MV-4-11 (cell line): ENCODE results near the gene NEURL2.

Experiments used
- DNase-seq: peaks from one replicate; lab custom pipeline; 2025; lab: John Stamatoyannopoulos, UW

NEURL2 gene

GRCh38 chr20:45873409-45874103, 17.5 kb downstream of the NEURL2 start:
- no peak for DNase-seq

DNA sequence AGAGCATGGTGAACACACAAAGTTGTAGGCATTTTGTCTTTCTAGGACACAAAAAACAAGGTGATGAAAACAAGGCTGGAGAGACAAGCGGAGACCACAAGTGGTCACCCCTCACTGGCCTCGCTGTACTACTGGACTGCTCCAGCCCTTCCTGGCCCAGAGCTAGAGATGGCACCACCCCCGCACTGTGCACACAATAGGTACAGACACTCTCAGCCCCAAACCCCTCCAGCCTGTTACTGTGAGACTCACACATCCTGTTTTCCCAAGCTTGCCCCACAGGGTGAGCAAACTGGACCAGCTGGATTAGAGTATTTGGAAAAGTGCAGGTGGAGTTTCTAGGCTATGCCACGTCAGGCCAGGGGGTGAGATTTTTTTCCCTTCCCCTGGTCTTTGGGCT, 18.4 kb downstream of the NEURL2 start:
- DNase-seq = no peak

DNA sequence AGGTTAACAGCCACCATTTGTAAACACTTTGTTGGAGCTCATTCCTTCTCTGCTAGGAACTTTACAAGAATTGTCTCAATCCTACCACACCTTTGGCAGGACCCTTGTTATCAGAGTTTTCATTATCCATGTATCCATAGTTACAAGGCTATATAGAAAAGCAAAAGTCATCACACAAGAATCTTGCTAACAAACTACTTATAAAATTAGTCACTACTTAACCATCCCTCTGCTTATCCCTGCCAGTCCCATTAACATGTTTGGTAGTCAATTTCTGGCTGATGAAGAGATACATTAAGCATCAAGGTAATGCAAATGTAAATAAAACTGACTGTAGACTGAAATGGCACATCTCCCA, 23.2 kb downstream of the NEURL2 start:
- DNase-seq = no peak

DNA sequence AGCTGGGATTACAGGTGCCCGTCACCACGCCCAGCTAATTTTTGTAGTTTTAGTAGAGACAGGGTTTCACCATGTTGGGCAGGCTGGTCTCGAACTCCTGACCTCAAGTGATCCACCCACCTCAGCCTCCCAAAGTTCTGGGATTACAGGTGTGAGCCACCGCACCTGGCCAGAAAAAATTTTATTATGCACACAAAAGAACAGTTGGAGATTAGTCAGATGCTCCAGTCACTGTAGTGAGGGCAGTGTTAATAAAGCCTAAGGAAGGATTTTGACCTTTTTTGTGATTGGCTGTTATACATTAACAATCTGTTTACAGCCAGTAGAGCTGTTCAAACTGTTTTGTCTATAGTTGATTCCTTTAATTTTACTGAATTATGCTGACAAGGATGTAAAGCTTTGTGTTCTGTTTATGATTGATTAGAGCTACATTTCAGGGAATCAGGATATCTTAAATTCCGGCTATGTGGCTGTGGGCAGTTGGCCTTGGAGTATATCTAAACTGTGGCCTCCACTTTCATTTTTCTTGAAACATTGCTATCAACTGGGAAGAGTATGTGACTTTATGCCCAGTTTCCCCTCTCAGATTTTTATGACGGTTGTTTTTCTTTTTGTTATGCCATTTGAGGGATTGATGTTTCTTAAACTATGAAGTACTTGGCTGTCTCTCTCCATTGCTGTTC, 23.7 kb downstream of the NEURL2 start:
- no peak for DNase-seq

DNA sequence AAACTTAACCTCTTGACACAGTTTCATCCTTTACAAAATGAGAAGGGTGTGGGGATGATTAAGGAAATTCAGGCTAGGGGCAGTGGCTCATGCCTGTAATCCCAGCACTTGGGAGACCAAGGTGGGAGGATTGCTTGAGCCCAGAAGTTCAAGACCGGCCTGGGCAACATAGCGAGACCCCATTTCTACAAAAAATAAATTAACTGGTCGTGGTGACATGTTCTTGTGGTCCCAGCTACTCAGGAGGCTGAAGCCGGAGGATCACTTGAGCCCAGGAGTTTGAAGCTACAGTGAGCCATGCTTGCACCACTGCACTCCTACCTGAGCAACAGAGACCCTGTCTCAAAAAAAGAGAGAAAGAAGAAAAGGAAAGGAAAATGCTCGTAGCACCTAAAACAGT, 24.6 kb downstream of the NEURL2 start:
- no peak for DNase-seq

GRCh38 chr20:45863543-45864470, 27.2 kb downstream of the NEURL2 start:
- DNase-seq = peak; percentile 6

GRCh38 chr20:45861221-45862075, 29.6 kb downstream of the NEURL2 start:
- no peak for DNase-seq

DNA sequence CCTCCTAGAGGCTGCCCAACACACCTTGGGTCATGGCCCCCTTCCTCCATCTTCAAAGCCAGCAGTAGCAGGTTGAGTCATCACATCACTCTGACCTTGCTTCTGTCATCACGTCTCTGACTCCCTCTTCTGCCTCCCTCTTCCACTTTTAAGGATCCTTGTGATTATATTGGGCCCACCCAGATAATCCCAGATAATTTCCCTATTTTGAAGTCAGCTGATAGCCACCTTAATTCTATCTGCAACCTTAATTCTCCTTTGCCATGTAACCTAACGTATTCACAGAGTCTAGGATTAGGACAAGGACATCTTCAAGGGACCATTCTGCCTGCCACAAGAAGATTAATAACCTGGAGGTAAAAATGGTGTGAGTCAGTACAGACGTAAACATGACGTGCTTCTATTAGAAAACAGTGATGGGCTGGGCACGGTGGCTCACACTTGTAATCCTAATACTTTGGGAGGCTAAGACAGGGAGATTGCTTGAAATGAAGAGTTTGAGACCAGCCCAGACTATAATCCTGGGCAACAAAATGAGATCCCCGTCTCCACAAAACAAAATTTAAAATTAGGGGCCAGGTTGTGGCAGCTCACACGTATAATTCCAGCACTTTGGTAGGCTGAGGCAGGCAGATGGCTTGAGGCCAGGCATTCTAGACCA, 30.3 kb downstream of the NEURL2 start:
- no peak for DNase-seq

GRCh38 chr20:45859916-45860315, 31.1 kb downstream of the NEURL2 start:
- DNase-seq = no peak

DNA sequence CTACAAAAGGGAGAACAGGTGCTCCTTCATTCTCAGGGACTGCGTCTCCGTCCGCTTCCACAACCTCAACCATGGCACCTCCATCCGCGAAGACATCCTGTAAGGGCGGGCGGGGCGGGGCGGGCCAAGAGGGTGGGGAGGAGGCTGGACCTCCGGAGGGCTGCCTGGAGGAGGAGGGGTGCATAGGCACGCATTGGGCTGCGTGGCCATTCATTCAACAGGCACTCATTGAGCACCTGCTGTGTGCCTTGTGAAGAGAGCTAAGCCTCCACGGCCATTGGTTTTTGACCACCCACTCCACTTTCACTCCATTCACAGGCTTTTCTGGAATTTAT, 33.2 kb downstream of the NEURL2 start:
- DNase-seq = peak; percentile 56

GRCh38 chr20:45857114-45857881, 33.7 kb downstream of the NEURL2 start, which contains the start of the genes ACOT8 and ZSWIM3:
ACOT8 (minus strand) TSS chr20:45857392; CDS start chr20:45857315, 77 bp downstream.
ZSWIM3 (plus strand) TSS chr20:45857614; CDS start chr20:45857826, 212 bp downstream.
- peak; percentile 100 for DNase-seq

DNA sequence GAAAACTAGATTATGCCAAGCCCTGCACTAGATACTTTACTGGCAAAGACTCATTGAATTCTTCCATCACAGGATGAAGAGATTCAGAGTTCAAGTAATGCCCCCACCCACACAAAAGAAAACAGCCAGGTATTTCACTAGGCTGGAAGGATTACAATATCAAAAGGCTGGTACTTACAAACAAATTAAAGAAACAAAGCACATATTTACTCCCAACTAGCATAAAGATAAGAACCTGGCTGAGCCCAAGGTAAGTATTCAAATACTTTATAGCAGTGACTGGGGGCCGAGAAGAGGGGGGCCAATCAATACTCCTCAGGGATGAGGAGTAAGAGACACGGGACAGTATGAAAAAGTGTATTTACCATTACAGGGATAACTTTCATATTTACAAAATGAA, 37.5 kb downstream of the NEURL2 start:
- no peak for DNase-seq

DNA sequence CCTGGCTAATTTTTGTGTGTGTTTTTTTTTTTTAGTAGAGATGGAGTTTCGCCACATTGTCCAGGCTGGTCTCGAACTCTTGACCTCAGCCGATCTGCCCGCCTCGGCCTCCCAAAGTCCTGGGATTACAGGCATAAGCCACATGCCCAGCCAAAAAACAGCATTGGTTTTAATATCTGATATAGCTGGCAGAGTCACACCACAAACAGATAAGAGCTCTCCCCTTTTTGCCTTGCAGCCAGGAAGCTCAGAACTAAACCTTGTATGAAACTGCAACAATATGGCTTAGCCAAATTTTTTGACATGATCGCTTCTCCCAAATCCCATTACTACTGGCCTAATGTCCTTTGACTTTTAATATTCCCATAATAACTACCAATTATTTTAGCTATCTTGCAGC, 38.7 kb downstream of the NEURL2 start:
- no peak for DNase-seq

GRCh38 chr20:45851501-45851900, 39.5 kb downstream of the NEURL2 start:
- DNase-seq = no peak

DNA sequence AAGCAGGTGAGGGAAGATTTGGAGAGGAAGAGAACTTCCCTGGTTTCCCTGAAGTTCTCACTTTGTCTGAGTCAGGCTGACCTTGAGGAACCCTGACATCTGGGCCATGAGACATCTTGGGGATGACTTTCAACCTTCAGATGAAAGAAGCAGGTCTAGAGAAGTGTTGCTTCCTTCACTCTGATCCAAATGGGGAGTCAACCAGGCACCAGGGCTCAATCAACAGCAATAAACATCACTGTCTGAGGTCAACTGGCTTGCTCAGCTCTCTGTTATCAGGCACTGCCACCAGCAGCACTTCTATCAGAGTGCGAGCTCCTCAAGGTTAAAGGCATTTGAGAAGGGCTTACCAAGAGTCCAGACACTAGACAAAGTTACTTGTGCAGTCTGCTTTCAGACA, 40.1 kb downstream of the NEURL2 start:
- no peak for DNase-seq

- DNase-seq = no peak
These were observed 40.8 kb downstream of the NEURL2 start for GRCh38 chr20:45850238-45850637.

DNA sequence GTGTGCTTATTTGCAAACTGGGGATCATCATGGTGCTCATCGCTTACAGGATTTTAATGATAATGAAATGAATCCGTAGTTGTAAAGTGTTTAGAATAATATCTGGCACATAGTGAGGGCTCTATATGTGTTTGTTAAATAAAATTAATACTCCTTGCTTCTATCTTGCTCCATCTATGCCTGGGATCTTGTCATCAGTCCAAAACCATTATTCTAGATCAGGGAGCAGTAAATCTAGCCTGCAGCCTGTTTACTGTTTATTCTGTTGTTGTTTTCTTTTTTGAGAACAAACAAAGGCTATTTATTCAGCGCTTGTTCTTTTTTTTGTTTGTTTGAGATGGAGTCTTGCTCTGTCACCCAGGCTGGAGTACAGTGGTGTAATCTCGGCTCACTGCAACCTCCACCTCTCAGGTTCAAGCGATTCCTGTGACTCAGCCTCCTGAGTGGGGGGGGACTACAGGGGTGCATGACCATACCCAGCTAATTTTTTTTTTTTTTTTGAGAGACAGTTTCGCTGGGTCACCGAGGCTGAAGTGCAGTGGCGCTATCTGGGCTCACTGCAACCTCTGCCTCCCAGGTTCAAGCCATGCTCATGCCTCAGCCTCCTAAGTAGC, 41.9 kb downstream of the NEURL2 start:
- no peak for DNase-seq

GRCh38 chr20:45848421-45848820, 42.6 kb downstream of the NEURL2 start:
- no peak for DNase-seq

- no peak for DNase-seq
These were observed 45.6 kb downstream of the NEURL2 start for GRCh38 chr20:45845452-45845851.

DNA sequence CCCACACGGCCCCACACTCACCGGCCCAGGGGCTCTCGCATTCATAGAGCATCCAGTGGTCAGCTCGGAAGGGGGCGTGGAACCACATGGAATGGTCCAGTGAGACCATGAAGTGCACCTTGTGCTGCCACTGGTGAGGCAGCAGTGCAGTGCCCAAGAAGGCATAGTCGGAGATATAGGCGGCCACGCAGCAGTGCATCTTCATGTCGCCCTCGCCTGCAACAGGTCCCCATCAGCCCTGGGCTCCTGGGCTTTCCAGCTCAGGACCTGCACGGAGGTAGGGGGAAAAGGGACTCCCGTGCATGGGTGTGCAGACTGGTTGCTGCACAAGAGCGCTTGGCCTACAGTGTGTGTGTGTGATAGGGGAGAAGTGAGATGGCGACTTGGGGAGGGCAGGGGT, 47.5 kb downstream of the NEURL2 start:
- no peak for DNase-seq
